Renal cortex interstitium (tissue), 15 donors: ENCODE measurements around the gene KRTAP4-16. TPM values are rescaled to one million over a fixed set of nuclear protein-coding genes. Genes with fewer than 3 reads are reported as not detected.
"Not testable (repeated sequence)": the region's sequence is repeated elsewhere in the genome, so short reads cannot be mapped to it uniquely, and the experiment has no call there.

Source experiments
- DNase-seq, 11 donors: peaks; one replicate each; pipeline ENCODE4 v3.0.0-alpha.2; 2013; ENCODE audit warnings: low read depth in 9 of 11, low spot score in 4 of 11; ENCODE audit errors: extremely low read depth in 1 of 11
- long read RNA-seq, 16 experiments: transcript quantifications; one replicate each; lab custom pipeline, GENCODE V29; 2026
- polyA plus RNA-seq, 3 donors: library from polyadenylated mRNA; unstranded; fragments of 120-200 nt; gene quantifications; one replicate each; pipeline ENCODE4 v1.2.1, GENCODE V29; 2013; ENCODE audit not compliant: insufficient read length in 3 of 3

Gene KRTAP4-16
- not detected for polyA plus RNA-seq
- long read RNA-seq, donor 1 = 0 reads
- long read RNA-seq, donor 2 = 0 reads
- long read RNA-seq, donor 3 = 0 reads
- long read RNA-seq, donor 4 = 0 reads
- long read RNA-seq, donor 5 = 0 reads
- long read RNA-seq, donor 6 = 0 reads
- long read RNA-seq, donor 7 = 0 reads
- long read RNA-seq, donor 8 = 0 reads
- long read RNA-seq, donor 9 = 0 reads
- long read RNA-seq, donor 10 = 0 reads
- long read RNA-seq, donor 11 = 0 reads
- long read RNA-seq, donor 12 = 0 reads
- long read RNA-seq, donor 13 = 0 reads
- long read RNA-seq, donor 14 = 0 reads
- long read RNA-seq, donor 15 = 0 reads
- long read RNA-seq, donor 16 = 0 reads

DNA sequence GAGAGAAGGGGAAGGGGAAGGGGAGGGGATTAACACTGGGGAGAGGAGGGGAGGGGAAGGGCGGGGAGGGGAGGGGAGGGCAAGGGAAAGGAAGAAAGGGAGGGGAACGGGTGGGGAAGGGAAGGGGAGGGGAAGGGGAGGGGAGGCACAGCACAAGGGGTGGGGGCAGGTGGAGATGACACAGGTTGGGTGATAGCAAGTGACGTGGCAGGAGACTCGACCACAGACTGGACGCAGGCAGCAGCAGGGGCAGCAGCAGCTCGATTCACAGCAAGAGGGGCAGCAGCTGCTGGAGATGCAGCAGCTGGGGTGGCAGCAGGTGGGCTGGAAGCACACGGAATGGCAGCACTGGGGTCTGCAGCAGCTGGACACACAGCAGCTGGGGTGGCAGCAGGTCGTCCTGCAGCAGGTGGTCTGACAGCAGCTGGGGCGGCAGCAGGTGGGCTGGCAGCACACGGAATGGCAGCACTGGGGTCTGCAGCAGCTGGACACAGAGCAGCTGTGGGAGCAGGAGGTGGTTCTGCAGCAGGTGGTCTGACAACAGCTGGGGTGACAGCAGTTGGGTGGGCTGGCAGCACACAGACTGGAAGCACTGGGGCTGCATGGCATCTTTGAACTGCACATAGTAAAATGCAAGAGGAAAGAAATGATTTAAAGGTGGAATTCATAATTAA is at the start of gene KRTAP4-16:
TSS of gene KRTAP4-16 (minus strand) at position 624 of the 674 bp plus-strand sequence. CDS start at position 624, 0 bp downstream.
- DNase-seq = no peak

DNA sequence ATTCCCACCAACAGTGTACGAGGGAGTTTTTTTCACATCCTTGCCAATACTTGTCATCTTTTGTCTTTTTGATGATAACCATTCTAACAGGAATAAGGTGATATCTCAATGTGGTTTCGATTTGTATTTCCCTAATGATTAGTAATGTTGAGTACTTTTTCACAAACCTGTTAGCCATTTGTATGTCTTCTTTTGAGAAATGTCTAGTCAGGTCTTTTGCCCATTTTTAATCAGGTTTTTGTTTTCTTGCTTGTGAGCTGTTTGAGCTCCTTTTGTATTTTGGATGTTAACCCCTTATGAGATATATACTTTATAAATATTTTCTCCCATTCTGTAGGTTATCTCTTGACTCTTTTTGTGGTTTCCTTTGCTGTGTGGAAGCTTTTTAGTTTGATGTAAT is 49.5 kb upstream of the KRTAP4-16 start:
- DNase-seq = no peak

DNA sequence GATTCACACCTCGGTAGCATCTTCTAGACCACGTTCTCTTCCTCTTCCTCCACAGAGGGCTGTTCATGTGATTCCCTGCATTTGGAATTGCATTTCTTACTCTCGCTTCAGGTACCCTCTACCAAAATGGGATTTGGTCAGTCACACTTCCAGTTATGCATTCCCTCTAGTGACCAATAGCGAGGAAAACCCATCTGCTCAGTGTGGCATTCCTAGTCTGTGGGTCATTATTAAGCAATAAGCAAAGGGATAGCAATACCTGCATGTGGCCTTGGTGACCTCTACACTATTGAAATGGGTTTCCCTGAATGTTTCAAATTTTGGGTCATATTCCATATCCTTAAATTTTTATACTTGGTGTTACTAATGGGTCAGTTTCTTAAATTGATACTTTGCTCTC is 48.0 kb upstream of the KRTAP4-16 start:
- DNase-seq = no peak

DNA sequence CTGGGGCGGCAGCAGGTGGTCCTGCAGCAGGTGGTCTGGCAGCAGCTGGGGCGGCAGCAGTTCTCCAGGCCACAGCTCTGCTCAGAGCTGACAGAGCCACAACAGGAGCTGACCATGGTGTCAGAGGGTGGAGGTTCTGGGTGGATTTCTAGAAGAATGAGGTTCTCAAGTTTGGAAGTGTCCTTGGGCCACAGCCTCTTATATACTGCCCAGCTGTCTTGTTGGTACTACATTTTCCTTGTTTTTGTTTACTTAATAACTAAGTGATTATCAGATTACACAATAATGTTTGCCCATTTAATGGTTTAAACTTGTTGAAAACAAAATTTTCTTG is 47.6 kb upstream of the KRTAP4-16 start, which contains the start of gene KRTAP4-5:
TSS of gene KRTAP4-5 (minus strand) at position 174 of the 334 bp plus-strand sequence. CDS start at position 116, 58 bp downstream.
- no peak for DNase-seq

DNA sequence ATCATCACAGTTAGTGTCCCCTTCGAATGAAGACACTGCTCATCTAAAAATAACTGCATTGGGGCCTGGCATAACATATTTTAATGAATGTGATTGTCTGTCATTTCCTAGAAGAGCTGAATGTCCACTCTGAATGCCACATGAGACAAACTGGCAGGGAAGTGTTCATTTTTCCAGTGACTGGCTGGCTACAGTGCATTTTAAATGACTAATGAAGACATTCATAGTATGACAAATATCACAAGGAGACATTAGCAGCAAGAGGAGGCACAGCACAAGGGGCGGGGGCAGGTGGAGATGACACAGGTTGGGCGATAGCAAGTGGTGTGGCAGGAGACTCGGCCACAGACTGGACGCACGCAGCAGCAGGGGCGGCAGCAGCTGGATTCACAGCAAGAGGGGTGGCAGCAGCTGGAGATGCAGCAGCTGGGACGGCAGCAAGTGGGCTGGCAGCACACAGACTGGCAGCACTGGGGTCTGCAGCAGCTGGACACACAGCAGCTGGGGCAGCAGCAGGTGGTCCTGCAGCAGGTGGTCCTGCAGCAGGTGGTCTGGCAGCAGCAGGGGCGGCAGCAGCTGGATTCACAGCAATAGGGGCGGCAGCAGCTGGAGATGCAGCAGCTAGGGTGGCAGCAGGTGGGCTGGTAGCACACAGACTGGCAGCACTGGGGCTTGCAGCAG is 47.1 kb upstream of the KRTAP4-16 start:
- DNase-seq = not testable (repeated sequence)

DNA sequence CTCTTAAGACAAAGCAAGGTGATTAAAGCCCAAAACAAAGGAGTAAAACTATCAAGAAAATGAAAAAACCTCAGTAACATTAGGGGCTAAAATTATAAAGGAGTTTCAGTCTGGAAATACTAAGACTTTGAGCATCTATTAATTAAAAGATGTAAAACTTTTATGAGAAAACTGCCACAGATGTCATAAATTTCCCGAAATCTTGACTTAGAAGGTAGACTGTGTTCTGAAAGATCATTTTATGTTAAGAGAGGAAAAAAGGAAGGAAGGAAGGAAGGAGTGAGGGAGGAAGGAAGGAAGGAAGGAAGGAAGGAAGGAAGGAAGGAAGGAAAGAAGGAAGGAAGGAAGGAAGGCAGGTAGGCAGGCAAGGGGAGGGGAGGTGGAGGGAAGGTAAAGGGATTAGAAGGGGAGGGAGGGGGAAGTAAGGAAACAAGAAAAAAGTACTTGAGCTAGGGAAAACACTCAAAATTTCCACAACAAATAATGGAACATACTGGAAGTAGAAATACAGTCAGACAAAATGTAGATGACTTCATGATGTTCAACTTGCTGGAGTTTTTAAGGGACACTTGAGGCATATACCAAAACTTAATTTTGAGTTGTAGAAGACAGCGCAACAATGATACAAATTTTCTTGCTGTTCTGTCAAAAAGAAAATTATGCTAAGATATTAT is 45.7 kb upstream of the KRTAP4-16 start:
- DNase-seq = no peak

DNA sequence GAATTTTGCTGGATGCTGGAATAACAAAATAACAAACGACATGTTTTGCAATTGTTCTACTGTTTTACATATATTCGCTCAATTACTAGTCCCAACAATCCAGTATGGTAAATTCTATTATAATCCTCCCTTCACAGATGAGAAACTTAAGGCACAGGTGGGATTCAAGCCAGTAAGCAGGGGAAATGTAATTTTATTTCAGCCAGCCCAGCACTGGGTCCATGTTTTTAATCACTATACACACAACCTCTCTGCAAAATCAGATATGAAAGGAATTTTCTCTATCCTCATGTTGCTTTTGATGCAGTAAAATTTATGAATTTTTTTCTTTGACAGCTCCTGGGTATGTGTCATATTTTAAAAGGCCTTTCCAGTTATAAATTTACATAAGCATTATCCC is 43.3 kb upstream of the KRTAP4-16 start:
- no peak for DNase-seq

DNA sequence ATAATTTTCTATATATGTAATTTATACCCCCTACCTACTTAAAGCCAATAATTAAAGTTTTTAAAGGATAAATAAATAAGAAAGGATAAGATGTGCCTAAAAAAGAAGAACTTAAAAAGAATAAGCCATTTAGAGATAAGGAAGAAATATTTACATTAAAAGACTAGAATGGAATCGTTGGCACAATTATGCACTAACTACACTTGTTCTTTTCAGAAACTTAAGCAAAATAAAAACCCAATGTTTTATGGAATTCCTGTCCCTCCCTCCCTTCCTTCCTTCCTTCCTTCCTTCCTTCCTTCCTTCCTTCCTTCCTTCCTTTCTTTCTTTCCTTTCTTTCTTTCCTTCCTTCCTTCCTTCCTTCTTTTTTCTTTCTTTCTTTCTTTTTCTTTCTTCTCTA is 42.8 kb upstream of the KRTAP4-16 start:
- no peak for DNase-seq

DNA sequence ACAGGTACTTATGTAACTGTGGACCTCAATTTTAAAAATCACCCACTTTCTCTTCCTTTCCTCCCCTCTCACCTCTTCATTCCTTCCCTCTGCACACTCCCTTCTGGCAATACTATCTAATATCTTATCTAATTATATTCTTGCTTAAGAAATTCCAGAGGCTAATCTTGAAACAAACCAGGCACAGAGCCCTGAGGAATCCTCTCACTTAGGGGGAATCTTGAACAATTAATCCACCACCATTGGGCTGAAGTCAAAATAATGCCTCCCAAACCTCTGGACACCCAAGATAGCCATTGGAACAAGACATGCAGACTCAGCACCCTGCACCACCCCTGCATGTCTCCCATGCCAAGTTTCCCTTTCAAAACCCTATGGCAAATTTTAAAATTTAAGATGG is 39.4 kb upstream of the KRTAP4-16 start:
- DNase-seq = no peak

DNA sequence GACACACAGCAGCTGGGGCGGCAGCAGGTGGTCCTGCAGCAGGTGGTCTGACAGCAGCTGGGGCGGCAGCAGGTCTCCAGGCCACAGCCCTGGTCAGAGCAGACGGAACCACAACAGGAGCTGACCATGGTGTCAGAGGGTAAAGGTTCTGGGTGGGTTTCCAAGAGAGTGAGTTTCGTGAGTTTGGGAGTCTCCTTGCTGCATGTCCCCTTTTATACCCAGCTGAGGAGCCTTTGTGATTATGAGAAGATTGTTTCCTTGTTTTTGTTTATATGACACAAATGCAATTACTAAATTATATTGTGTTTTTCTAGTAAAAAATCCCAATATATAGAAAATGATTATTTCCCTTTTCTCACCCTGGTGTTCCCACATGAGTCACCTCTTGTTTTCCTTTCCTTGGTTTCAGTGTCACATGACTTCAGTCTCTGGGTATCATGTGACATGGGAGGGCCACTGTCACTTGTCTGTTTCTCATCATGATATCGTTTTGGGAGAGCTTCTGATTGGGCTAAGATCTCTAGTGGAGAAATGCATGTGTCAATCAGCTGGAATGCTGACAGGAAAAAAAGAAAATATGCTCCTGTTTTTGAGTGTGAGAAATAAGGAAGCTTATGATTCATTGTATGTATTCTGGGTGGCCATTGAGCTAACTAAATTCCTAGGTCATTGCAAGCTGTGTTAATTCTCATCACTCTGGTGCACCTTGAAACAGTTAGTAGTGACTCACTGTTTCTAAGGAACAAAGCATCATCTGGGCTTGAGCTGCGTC is 38.5 kb upstream of the KRTAP4-16 start, which contains the start of gene KRTAP4-6:
TSS of gene KRTAP4-6 (minus strand) at position 185 of the 772 bp plus-strand sequence. CDS start at position 128, 57 bp downstream.
- no peak for DNase-seq

DNA sequence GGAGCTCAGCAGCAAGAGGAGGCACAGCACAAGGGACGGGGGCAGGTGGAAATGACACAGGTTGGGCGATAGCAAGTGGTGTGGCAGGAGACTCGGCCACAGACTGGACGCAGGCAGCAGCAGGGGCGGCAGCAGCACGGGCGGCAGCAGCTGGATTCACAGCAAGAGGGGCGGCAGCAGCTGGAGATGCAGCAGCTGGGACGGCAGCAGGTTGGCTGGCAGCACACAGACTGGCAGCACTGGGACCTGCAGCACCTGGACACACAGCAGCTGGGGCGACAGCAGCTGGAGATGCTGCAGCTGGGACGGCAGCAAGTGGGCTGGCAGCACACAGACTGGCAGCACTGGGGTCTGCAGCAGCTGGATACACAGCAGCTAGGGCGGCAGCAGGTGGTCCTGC is 37.9 kb upstream of the KRTAP4-16 start:
- DNase-seq = not testable (repeated sequence)

DNA sequence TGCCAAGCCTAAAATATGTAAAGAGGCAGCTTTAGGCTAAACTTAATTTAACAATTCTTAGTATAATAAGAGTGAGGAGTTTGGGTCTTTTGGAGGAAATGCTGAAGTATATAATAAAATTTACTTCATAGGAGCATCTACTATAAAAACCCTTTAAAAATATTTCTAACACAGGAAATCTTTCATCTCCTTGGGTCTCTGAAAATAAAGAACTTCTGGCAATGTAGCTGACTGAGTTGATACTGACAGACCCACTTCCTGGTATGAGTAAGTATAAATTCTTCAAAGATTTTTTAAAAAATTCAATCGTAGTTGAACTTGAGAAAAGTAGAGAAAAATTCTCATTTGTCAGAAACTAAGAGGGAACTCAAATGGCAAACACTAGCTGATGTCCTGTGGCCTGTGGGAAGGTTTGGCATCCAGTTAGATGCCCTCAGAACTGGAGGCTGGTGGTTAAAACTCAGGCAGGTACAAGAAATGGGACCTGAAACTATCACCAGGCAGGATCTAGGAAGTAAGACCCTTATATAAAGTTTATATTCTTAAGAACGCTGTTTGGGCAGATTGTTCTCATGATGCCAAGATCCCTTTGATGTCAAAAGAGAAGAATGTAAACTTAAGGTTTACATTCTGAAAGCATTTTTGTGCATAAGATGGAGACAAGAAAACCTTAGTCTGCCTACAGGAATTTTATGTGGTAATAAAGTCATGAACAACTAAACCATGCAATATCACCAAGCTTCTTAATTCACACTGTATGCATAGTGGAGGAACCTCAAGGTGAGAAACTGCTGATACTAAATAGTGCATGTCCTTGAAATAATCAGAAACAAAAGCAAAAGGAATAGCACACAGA is 32.1 kb upstream of the KRTAP4-16 start:
- DNase-seq = no peak

DNA sequence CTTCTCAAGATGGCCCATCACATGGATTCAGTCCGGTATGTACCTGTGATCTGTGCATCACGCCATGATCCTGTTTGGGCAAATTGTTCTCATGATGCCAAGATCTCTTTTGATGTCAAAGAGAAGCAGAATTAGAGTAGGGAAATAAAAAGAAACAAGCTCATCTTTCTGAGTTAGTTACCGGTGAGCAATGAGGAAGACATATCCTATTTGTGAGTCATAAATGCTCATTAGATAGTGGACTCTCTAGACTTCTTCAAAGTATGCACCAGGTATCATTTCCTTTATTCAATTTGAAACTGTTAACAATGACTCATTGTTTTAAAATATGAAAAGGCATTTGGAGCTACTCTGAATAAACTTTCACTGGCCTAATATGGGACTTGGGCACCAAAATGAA is 30.0 kb upstream of the KRTAP4-16 start:
- no peak for DNase-seq

DNA sequence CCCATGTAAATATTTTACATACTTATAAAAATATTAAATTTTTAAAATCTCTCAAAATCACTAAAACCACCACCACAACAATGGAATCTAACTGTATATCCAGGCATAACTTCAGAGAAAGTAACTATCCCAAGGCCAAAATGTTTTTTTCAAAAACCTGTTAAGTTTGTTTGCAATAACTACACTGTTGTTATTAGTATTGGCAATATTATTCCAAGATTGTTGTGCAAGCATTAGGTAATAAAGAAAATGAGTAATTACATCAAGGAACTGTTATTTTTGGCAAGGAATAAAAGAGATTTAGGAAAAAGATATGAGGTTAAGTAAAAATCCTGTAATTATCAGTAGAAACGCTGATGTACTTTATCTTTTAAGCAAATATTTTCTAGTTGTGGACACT is 25.4 kb upstream of the KRTAP4-16 start:
- DNase-seq = no peak

DNA sequence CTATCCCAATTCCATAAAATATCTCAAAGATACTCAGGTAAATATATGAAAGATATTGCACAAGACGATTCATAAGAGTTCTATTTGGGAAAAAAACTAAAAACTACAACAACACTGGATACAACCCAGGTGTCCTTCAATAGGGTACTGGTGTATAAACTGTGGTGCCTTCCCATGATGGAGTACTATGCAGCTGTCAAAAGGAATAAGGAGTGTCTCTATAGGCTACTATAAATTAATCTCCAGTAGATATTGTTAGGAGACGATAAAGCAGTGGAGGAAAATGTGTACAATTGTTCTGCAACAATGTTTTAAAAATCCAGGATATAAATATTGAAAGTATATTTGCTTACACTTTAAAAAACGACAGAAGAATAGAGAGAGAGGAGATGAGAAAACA is 24.4 kb upstream of the KRTAP4-16 start:
- no peak for DNase-seq

DNA sequence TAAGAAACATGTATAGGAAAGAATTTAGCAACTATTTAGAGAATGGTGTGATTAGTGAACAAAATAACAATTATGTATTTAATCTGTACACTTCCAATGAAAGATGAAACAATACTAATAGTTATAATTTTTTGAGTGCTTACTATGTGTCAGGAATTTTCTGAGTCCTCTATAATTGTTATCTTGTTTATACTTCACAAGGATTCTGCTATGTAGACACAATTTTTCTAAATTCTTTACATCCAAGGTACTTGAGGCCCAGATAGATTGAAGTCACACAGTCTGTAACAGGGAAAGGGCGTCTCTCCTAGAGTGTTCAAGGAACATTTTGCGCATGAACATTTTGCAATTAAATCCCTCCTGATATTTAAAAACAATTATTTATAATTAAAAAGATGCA is 23.1 kb upstream of the KRTAP4-16 start:
- DNase-seq = no peak

DNA sequence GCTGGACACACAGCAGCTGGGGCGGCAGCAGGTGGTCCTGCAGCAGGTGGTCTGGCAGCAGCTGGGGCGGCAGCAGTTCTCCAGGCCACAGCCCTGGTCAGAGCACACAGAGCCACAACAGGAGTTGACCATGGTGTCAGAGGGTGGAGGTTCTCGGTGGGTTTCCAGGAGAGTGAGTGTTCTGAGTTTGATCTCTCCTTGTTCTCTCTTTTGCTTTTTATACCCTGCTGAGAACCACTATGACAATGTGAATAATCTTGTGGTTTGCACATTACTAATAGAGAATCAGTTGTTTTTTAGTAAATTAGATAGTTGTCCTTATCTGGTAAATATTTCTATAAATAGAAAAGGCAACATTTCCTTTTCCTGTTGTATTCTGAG is 22.0 kb upstream of the KRTAP4-16 start, which contains the start of gene KRTAP4-12:
TSS of gene KRTAP4-12 (minus strand) at position 192 of the 381 bp plus-strand sequence. CDS start at position 132, 60 bp downstream.
- not testable (repeated sequence) for DNase-seq
